Body of pancreas (tissue), 4 donors: Measurements from ENCODE around the gene MAPK8.

Source experiments
- CTCF ChIP-seq, 7 experiments: fragments of 450-650 bp in 4 of 7; fragments of 200-600 bp in 3 of 7; sonication (generic) in 3 of 7; IDR thresholded peaks; one replicate each; pipeline ENCODE4 v1.5.1; 2016 to 2019; ENCODE audit warnings: antibody characterized with exemption in 7 of 7
- POLR2A ChIP-seq, 3 donors: fragments of 450-650 bp; IDR thresholded peaks; one replicate each; pipeline ENCODE4 v1.6.1; 2016; ENCODE audit warnings: antibody characterized with exemption in 3 of 3, mild to moderate bottlenecking in 2 of 3

GRCh38 chr10:48299692-48300091 is 6.8 kb upstream of the MAPK8 start:
- TF ChIP-seq CTCF (IDR thresholded peaks at IDR 0.05) (no peak), POLR2A (IDR thresholded peaks at IDR 0.05) (no peak)
